ENCODE data around the gene LRRFIP1.
"Not testable (repeated sequence)": the region's sequence is repeated elsewhere in the genome, so short reads cannot be mapped to it uniquely, and the experiment has no call there.

The LRRFIP1 gene

GRCh38 chr2:237652854-237653253 lies 25.5 kb downstream of the LRRFIP1 start:
- H3K36me3 ChIP-seq (ENCODE audit: control insufficient read depth, insufficient read depth, low read length), result no peaks in the 10 kb centered on the region
- no peak overlapping the region for H3K9ac ChIP-seq (ENCODE audit: low read length)
- no peak overlapping the region for H3K4me3 ChIP-seq (ENCODE audit: low read length)
- no peaks in the 10 kb centered on the region for H3K27me3 ChIP-seq (ENCODE audit: control insufficient read depth, insufficient read depth, low read length)
- H3K4me1 ChIP-seq (ENCODE audit: control insufficient read depth, insufficient read depth, low read length), result no peaks in the 10 kb centered on the region
- no peaks in the 10 kb centered on the region for H3K9me3 ChIP-seq (ENCODE audit: control insufficient read depth, low read length)

- Histone ChIP-seq H3K36me3 (ENCODE audit: control insufficient read depth, insufficient read depth, low read length) (no peaks in the 10 kb centered on the region), H3K9me3 (ENCODE audit: control insufficient read depth, low read length) (no peaks in the 10 kb centered on the region), H3K4me1 (ENCODE audit: control insufficient read depth, insufficient read depth, low read length) (no peaks in the 10 kb centered on the region), H3K9ac (ENCODE audit: low read length) (no peak overlapping the region), H3K4me3 (ENCODE audit: low read length) (no peak overlapping the region), H3K27me3 (ENCODE audit: control insufficient read depth, insufficient read depth, low read length) (no peaks in the 10 kb centered on the region)
Observed at GRCh38 chr2:237653776-237654558, 26.6 kb downstream of the LRRFIP1 start.

DNA sequence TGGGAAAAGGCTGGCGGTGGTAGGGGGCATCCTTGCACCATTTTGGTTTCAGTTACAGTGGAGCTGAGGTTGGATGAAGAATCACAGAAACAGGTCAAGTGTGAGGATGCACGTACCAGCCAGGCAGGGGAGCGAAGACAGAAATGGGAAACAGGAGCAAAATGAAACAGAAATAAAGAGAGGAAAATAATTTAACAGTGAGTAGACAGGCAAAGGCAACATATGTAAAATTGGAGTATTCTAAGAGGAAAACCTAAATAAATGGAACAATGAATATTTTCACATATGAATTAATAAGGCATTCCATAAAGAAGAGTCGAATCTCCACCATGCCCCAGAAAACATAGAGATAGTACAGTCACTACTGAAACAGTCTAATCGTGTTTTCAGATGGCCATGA lies 29.7 kb downstream of the LRRFIP1 start:
- H3K36me3 ChIP-seq (ENCODE audit: control insufficient read depth, insufficient read depth, low read length), result no peaks in the 10 kb centered on the region
- no peak overlapping the region for H3K9ac ChIP-seq (ENCODE audit: low read length)
- H3K4me1 ChIP-seq (ENCODE audit: control insufficient read depth, insufficient read depth, low read length), result peaks cover 16% of the 10 kb centered on the region
- no peak overlapping the region for H3K4me3 ChIP-seq (ENCODE audit: low read length)
- H3K9me3 ChIP-seq (ENCODE audit: control insufficient read depth, low read length), result no peaks in the 10 kb centered on the region
- no peaks in the 10 kb centered on the region for H3K27me3 ChIP-seq (ENCODE audit: control insufficient read depth, insufficient read depth, low read length)

- H3K4me1 ChIP-seq (ENCODE audit: control insufficient read depth, insufficient read depth, low read length), result peaks cover 26% of the 10 kb centered on the region
- no peak overlapping the region for H3K9ac ChIP-seq (ENCODE audit: low read length)
- H3K36me3 ChIP-seq (ENCODE audit: control insufficient read depth, insufficient read depth, low read length), result no peaks in the 10 kb centered on the region
- no peaks in the 10 kb centered on the region for H3K27me3 ChIP-seq (ENCODE audit: control insufficient read depth, insufficient read depth, low read length)
- no peaks in the 10 kb centered on the region for H3K9me3 ChIP-seq (ENCODE audit: control insufficient read depth, low read length)
- no peak overlapping the region for H3K4me3 ChIP-seq (ENCODE audit: low read length)
Observed at GRCh38 chr2:237660381-237660900, 33.1 kb downstream of the LRRFIP1 start.

DNA sequence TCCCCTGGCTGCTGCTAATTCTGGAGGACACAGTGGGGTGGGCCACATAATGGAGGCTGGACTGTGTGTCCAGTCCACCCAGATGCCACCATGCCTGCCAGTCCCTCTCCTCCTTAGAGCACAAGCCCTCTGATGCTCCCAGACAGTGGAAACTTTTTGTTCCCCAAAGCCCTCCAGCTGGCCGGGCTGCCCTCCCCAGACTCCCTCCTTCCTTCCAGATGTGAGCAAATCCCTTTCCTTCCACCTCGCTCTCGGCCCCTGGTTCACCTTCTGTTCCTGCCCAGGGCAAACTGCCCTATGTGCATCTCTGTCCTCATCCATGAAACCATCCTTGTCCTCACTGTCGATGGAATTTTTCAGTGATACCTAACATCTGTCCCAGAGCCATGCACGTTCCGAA lies 33.9 kb downstream of the LRRFIP1 start:
- no peaks in the 10 kb centered on the region for H3K36me3 ChIP-seq (ENCODE audit: control insufficient read depth, insufficient read depth, low read length)
- peaks cover 26% of the 10 kb centered on the region for H3K4me1 ChIP-seq (ENCODE audit: control insufficient read depth, insufficient read depth, low read length)
- H3K9ac ChIP-seq (ENCODE audit: low read length), result no peak overlapping the region
- no peaks in the 10 kb centered on the region for H3K27me3 ChIP-seq (ENCODE audit: control insufficient read depth, insufficient read depth, low read length)
- H3K4me3 ChIP-seq (ENCODE audit: low read length), result no peak overlapping the region
- no peaks in the 10 kb centered on the region for H3K9me3 ChIP-seq (ENCODE audit: control insufficient read depth, low read length)

DNA sequence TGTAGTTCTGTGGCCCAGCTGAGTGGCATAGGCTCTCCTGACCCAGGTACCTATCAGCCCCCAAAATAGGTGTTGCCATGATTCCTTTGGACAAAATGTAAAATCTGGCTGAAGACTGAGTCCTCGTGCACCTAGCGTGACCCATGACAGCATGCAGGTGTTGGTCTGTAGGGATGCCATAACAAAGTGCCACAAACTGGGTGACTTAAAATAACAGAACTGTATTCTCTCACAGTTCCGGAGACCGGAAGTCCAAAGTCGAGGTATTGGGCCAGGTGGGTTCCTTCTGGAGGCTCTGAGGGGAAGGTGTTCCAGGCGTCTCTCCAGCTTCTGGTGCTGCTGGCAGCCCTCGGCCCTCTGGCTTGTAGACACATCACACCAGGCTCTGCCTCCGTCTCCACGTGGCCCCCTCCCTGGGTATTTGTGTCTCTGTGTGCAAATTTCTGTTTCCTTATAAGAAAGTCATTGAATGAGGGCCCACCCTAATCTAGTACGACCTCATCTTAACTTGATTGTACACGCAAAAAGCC lies 34.5 kb downstream of the LRRFIP1 start:
- Histone ChIP-seq H3K27me3 (ENCODE audit: control insufficient read depth, insufficient read depth, low read length) (no peaks in the 10 kb centered on the region), H3K9me3 (ENCODE audit: control insufficient read depth, low read length) (no peaks in the 10 kb centered on the region), H3K4me3 (ENCODE audit: low read length) (no peak overlapping the region), H3K36me3 (ENCODE audit: control insufficient read depth, insufficient read depth, low read length) (no peaks in the 10 kb centered on the region), H3K4me1 (ENCODE audit: control insufficient read depth, insufficient read depth, low read length) (peaks cover 26% of the 10 kb centered on the region), H3K9ac (ENCODE audit: low read length) (no peak overlapping the region)

- Histone ChIP-seq H3K4me1 (ENCODE audit: control insufficient read depth, insufficient read depth, low read length) (peaks cover 26% of the 10 kb centered on the region), H3K36me3 (ENCODE audit: control insufficient read depth, insufficient read depth, low read length) (no peaks in the 10 kb centered on the region), H3K9me3 (ENCODE audit: control insufficient read depth, low read length) (no peaks in the 10 kb centered on the region), H3K27me3 (ENCODE audit: control insufficient read depth, insufficient read depth, low read length) (no peaks in the 10 kb centered on the region), H3K4me3 (ENCODE audit: low read length) (no peak overlapping the region), H3K9ac (ENCODE audit: low read length) (no peak overlapping the region)
Observed at GRCh38 chr2:237662671-237663093, 35.3 kb downstream of the LRRFIP1 start.

DNA sequence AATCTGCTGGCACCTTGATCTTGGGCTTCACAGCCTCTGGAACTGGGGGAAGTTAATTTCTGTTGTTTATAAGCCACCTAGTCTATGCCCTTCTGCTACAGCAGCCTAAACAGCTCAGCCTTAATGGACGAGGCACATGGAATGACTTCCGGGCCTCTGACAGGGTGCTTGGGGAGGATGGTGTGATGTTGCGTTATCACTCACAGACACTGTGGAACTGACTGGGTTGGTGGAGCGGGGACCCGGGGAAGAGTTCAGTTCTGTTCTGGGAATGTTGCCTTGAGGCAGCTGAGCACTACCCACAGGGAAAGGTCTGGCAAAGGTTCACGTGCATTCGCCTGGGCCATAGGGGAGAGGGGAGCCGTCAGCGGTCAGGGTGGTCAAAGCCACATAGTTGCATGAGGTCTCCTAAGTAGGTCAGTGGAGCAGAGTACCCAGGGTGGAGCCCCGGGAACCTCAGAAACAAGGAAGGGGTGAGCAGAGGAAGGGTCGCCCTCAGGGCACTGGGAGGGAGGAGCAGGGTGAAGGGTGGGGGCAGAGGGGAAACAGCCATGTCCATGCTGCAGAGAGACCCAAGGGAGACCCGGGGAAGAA lies 36.2 kb downstream of the LRRFIP1 start:
- no peaks in the 10 kb centered on the region for H3K27me3 ChIP-seq (ENCODE audit: control insufficient read depth, insufficient read depth, low read length)
- no peaks in the 10 kb centered on the region for H3K36me3 ChIP-seq (ENCODE audit: control insufficient read depth, insufficient read depth, low read length)
- H3K4me1 ChIP-seq (ENCODE audit: control insufficient read depth, insufficient read depth, low read length), result peaks cover 26% of the 10 kb centered on the region

DNA sequence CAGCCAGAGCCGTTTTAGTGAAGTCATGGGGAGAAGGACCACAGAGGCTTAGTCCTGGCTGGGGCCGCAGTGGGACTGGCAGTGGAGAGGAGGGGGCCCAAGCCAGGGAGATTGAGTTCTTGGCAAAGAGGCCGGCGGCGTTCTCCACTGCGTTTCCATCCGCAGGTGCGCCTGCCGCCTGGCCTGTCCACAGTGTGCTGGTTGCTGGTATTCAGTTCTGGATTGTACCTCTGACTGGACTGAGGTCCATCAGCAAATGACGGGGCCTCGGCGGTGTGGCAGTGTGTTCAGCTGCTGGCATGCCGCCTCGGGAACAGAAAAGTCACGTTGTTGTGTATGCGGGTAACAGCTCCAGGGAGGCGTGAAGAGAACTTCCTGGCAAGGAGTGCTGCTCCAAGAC lies 36.8 kb downstream of the LRRFIP1 start:
- Histone ChIP-seq H3K36me3 (ENCODE audit: control insufficient read depth, insufficient read depth, low read length) (no peaks in the 10 kb centered on the region), H3K4me1 (ENCODE audit: control insufficient read depth, insufficient read depth, low read length) (peaks cover 26% of the 10 kb centered on the region), H3K9me3 (ENCODE audit: control insufficient read depth, low read length) (no peaks in the 10 kb centered on the region), H3K9ac (ENCODE audit: low read length) (no peak overlapping the region), H3K27me3 (ENCODE audit: control insufficient read depth, insufficient read depth, low read length) (no peaks in the 10 kb centered on the region), H3K4me3 (ENCODE audit: low read length) (no peak overlapping the region)

More for the DNA sequence above, 36.2 kb downstream of the LRRFIP1 start:
- no peak overlapping the region for H3K9ac ChIP-seq (ENCODE audit: low read length)
- H3K4me3 ChIP-seq (ENCODE audit: low read length), result no peak overlapping the region
- no peaks in the 10 kb centered on the region for H3K9me3 ChIP-seq (ENCODE audit: control insufficient read depth, low read length)

- Histone ChIP-seq H3K36me3 (ENCODE audit: control insufficient read depth, insufficient read depth, low read length) (no peaks in the 10 kb centered on the region), H3K4me3 (ENCODE audit: low read length) (no peak overlapping the region), H3K9ac (ENCODE audit: low read length) (no peak overlapping the region), H3K27me3 (ENCODE audit: control insufficient read depth, insufficient read depth, low read length) (no peaks in the 10 kb centered on the region), H3K4me1 (ENCODE audit: control insufficient read depth, insufficient read depth, low read length) (peaks cover 21% of the 10 kb centered on the region), H3K9me3 (ENCODE audit: control insufficient read depth, low read length) (no peaks in the 10 kb centered on the region)
Observed at GRCh38 chr2:237665713-237666143, 38.3 kb downstream of the LRRFIP1 start.

- Histone ChIP-seq H3K9ac (ENCODE audit: low read length) (no peak overlapping the region), H3K4me1 (ENCODE audit: control insufficient read depth, insufficient read depth, low read length) (peaks cover 14% of the 10 kb centered on the region), H3K36me3 (ENCODE audit: control insufficient read depth, insufficient read depth, low read length) (no peaks in the 10 kb centered on the region), H3K4me3 (ENCODE audit: low read length) (no peak overlapping the region), H3K27me3 (ENCODE audit: control insufficient read depth, insufficient read depth, low read length) (no peaks in the 10 kb centered on the region), H3K9me3 (ENCODE audit: control insufficient read depth, low read length) (no peaks in the 10 kb centered on the region)
Observed at GRCh38 chr2:237666606-237667005, 39.2 kb downstream of the LRRFIP1 start.

DNA sequence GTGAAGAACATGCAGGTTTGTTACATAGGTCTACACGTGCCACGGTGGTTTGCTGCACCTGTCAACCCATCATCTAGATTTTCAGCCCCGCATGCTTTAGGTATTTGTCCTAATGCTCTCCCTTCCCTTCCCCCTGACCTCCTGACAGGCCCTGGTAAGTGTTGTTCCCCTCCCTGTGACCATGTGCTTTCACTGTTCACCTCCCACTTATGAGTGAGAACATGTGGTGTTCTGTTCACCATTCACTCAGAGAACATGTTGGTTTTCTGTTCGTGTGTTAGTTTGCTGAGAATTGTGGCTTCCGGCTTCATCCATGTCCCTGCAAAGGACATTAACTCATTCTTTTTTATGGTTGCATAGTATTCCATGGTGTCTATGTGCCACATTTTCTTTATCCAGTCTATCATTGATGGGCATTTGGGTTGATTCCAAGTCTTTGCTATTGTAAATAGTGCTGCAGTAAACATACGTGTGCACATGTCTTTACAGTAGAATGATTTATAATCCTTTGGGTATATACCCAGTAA lies 39.7 kb downstream of the LRRFIP1 start:
- H3K36me3 ChIP-seq (ENCODE audit: control insufficient read depth, insufficient read depth, low read length); H3K4me3 ChIP-seq (ENCODE audit: low read length); H3K4me1 ChIP-seq (ENCODE audit: control insufficient read depth, insufficient read depth, low read length); H3K27me3 ChIP-seq (ENCODE audit: control insufficient read depth, insufficient read depth, low read length); H3K9me3 ChIP-seq (ENCODE audit: control insufficient read depth, low read length); H3K9ac ChIP-seq (ENCODE audit: low read length): not testable (repeated sequence)
